Lower leg skin (tissue), 4 donors: ENCODE measurements around the gene CCDC158. TPM values are rescaled to one million over a fixed set of nuclear protein-coding genes. Genes with fewer than 3 reads are reported as not detected.

ENCODE experiments used
- DNase-seq, 2 donors: peaks; one replicate each; pipeline ENCODE4 v3.0.0-alpha.2; 2019; ENCODE audit warnings: low spot score in 2 of 2
- H3K4me3 ChIP-seq: fragments of 200-600 bp; sonication (generic); 2 replicates; pipeline ENCODE4 v1.5.1; 2017; ENCODE audit warnings: mild to moderate bottlenecking, low read depth; ENCODE audit not compliant: poor library complexity, severe bottlenecking
- CTCF ChIP-seq, 3 donors: fragments of 450-650 bp; IDR thresholded peaks; one replicate each; pipeline ENCODE4 v1.5.1; 2016; ENCODE audit warnings: antibody characterized with exemption in 3 of 3, mild to moderate bottlenecking in 3 of 3, moderate library complexity in 2 of 3
- POLR2A ChIP-seq, 2 donors: fragments of 450-650 bp; IDR thresholded peaks; one replicate each; pipeline ENCODE4 v1.6.1; 2016 to 2017; ENCODE audit warnings: antibody characterized with exemption in 2 of 2, mild to moderate bottlenecking in 1 of 2, moderate library complexity in 1 of 2
- WGBS, 2 donors: methylation state at CpG; one replicate each; pipeline ENCODE4 v1.1.5; 2018; 5-methylcytosine and 5-hydroxymethylcytosine counted together
- intact Hi-C: fragments of 100-400 bp; cut with DNase I; formaldehyde crosslinking; loops from one replicate; pipeline ENCODE4 v1.15.0; 2023; ENCODE audit warnings: low total_unique reads
- total RNA-seq, 4 donors: library from RNA; depleted of rRNA; stranded (reverse); fragments of >200 nt; gene quantifications; one replicate each; pipeline ENCODE4 v1.1.0, GENCODE V29; 2016

CCDC158 gene
- total RNA-seq, 4 donors from 2014 or later, result 0.19 to 0.36 (median 0.22) TPM; not detected in 1

- no peak for DNase-seq
- 66 to 71% methylated on average over 9 of the region's 9 CpGs for WGBS, 2 donors
- no peak for TF ChIP-seq POLR2A (IDR thresholded peaks at IDR 0.05)
- no peak for TF ChIP-seq CTCF (IDR thresholded peaks at IDR 0.05)
- H3K4me3 ChIP-seq, result no peak overlapping the region
- intact Hi-C loops, result no loop called here
Observed at GRCh38 chr4:76354517-76355473, 66.1 kb downstream of the CCDC158 start.

GRCh38 chr4:76342803-76343202, 78.1 kb downstream of the CCDC158 start:
- no peak overlapping the region for H3K4me3 ChIP-seq
- TF ChIP-seq CTCF (IDR thresholded peaks at IDR 0.05), result no peak
- no peak for TF ChIP-seq POLR2A (IDR thresholded peaks at IDR 0.05)
- 81 to 89% methylated on average over 2 of the region's 2 CpGs for WGBS, 2 donors
- DNase-seq, result no peak
- intact Hi-C loops, result no loop called here

DNA sequence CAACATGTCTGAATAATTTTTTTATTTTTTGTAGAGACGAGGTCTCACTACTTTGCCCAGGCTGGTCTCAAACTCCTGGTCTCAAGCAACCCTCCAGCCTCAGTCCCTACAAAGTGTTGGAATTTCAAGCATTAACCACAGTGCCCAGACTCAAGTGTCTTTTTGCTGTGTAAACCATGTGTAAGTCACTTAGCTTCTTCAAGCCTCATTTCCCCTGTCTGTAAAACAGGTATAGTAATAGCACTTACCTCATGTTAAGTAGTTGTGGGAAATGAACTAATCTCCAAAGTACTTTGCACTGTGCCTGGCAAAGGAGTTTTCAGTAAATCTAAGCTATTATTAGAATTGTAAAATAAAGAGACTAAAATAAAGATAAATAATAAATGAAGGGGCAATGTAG, 78.8 kb downstream of the CCDC158 start:
- TF ChIP-seq POLR2A (IDR thresholded peaks at IDR 0.05) (no peak), CTCF (IDR thresholded peaks at IDR 0.05) (no peak)
- intact Hi-C loops, result no loop called here
- 95% methylated on average over 1 of the region's 1 CpG for WGBS, 2 donors

DNA sequence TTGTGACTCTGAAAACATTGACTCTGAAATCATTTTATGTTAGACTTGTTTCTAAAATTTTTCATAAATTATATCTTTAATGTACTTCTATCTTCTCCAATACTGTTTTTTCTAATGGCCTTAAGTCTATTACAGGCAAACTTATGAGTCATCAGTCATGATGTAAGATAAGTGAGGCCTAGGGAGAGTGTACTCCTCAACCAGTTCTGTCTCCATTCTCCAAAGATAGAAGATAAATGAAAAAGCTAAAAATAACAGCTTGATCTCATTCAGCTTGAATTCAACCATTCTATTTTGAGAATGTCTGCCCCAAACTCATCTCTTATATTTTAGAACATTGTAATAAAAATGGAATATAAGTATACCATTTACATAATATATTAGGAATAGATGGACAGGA, 79.9 kb downstream of the CCDC158 start:
- no peak overlapping the region for H3K4me3 ChIP-seq
- no peak for TF ChIP-seq POLR2A (IDR thresholded peaks at IDR 0.05)
- no peak for TF ChIP-seq CTCF (IDR thresholded peaks at IDR 0.05)
- no peak for DNase-seq
- intact Hi-C loops, result no loop called here

More for the DNA sequence above, 78.8 kb downstream of the CCDC158 start:
- no peak for DNase-seq
- no peak overlapping the region for H3K4me3 ChIP-seq

DNA sequence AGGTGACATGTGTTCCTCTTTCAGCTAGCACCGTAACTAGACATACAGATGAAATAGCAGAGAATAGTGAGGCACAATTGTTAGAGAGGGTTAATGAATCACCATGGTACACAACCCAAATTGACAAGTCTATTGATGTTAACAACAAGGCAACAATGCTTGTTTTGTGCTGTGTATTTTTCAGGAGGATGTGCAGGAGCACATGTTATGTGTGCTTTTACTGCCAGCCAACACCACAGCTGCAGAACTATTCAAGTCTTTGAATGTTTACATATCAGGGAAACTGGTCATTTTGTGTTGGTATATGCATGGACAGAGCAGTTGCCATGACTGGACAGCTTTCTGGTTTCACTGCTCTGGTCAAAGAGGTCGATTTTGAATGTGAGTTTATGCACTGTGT, 81.6 kb downstream of the CCDC158 start:
- no peak for TF ChIP-seq POLR2A (IDR thresholded peaks at IDR 0.05)
- no peak for TF ChIP-seq CTCF (IDR thresholded peaks at IDR 0.05)
- DNase-seq, result no peak
- H3K4me3 ChIP-seq, result no peak overlapping the region
- 64 to 70% methylated on average over 2 of the region's 2 CpGs for WGBS, 2 donors
- intact Hi-C loops, result no loop called here
